Loucy (cell line): ENCODE results near the gene SLC15A3.
A peak's percentile ranks its signal among the peaks of the same experiment; 100 is the strongest.

Experiments
- H2AFZ ChIP-seq: fragments of 200-600 bp; sonication (generic); 2 replicates; pipeline ENCODE4 v1.6.0; 2016; ENCODE audit warnings: antibody characterized with exemption, mild to moderate bottlenecking, low read length, moderate library complexity
- H3F3A ChIP-seq: fragments of 200-600 bp; 2 replicates; pipeline ENCODE4 v1.6.0; 2016; ENCODE audit warnings: antibody characterized with exemption, low read depth, mild to moderate bottlenecking
- H3K27me3 ChIP-seq: fragments of 200-600 bp; sonication (generic); 2 replicates; pipeline ENCODE4 v1.6.1; 2014; ENCODE audit warnings: low read length, mild to moderate bottlenecking; ENCODE audit not compliant: insufficient read depth, poor library complexity, severe bottlenecking
- H3K36me3 ChIP-seq: fragments of 200-600 bp; sonication (generic); 2 replicates; pipeline ENCODE4 v1.6.1; 2016; ENCODE audit warnings: low read length; ENCODE audit not compliant: insufficient read depth
- H3K4me1 ChIP-seq: fragments of 200-600 bp; sonication (generic); 2 replicates; pipeline ENCODE4 v1.5.1; 2014; ENCODE audit warnings: low read length, mild to moderate bottlenecking; ENCODE audit not compliant: insufficient read depth, poor library complexity, severe bottlenecking
- H3K4me2 ChIP-seq: fragments of 200-600 bp; sonication (generic); 2 replicates; pipeline ENCODE4 v1.6.0; 2014; ENCODE audit warnings: antibody characterized with exemption, low read length, low read depth, mild to moderate bottlenecking; ENCODE audit not compliant: poor library complexity, severe bottlenecking
- H3K4me3 ChIP-seq: fragments of 200-600 bp; sonication (generic); 2 replicates; pipeline ENCODE4 v1.5.1; 2014; ENCODE audit warnings: low read length, mild to moderate bottlenecking, mixed read lengths; ENCODE audit not compliant: poor library complexity, severe bottlenecking
- H3K79me2 ChIP-seq: fragments of 200-600 bp; sonication (generic); 2 replicates; pipeline ENCODE4 v1.6.1; 2014; ENCODE audit warnings: low read length; ENCODE audit not compliant: insufficient read depth
- H3K9ac ChIP-seq: fragments of 200-600 bp; sonication (generic); 2 replicates; pipeline ENCODE4 v1.6.0; 2014; ENCODE audit warnings: mild to moderate bottlenecking, low read depth, low read length, moderate library complexity; ENCODE audit not compliant: poor library complexity, severe bottlenecking
- H3K9me2 ChIP-seq: fragments of 200-600 bp; sonication (generic); replicated peaks from 2 replicates; pipeline ENCODE4 v1.6.1; 2016; ENCODE audit warnings: low read depth, low read length, mixed read lengths
- H3K9me3 ChIP-seq: fragments of 200-600 bp; sonication (generic); 2 replicates; pipeline ENCODE4 v1.6.1; 2014; ENCODE audit warnings: mild to moderate bottlenecking, antibody characterized with exemption, low read length, low read depth; ENCODE audit not compliant: insufficient read depth
- H4K20me1 ChIP-seq: fragments of 200-600 bp; sonication (generic); 2 replicates; pipeline ENCODE4 v1.6.0; 2014; ENCODE audit warnings: antibody characterized with exemption, low read length, mild to moderate bottlenecking; ENCODE audit not compliant: insufficient read depth, poor library complexity, severe bottlenecking
- EZH2phosphoT487 ChIP-seq: fragments of 200-600 bp; IDR thresholded peaks from 2 replicates; pipeline ENCODE4 v1.6.1; 2018; ENCODE audit warnings: antibody characterized with exemption, mild to moderate bottlenecking, moderate library complexity, borderline replicate concordance
- TF ChIP-seq, protein P1 (sequence below): fragments of 200-600 bp; sonication (generic); conservative IDR thresholded peaks from 2 replicates; pipeline ENCODE4 v1.5.1; 2014; ENCODE audit warnings: mild to moderate bottlenecking, antibody characterized with exemption, low read length

SLC15A3 gene

DNA sequence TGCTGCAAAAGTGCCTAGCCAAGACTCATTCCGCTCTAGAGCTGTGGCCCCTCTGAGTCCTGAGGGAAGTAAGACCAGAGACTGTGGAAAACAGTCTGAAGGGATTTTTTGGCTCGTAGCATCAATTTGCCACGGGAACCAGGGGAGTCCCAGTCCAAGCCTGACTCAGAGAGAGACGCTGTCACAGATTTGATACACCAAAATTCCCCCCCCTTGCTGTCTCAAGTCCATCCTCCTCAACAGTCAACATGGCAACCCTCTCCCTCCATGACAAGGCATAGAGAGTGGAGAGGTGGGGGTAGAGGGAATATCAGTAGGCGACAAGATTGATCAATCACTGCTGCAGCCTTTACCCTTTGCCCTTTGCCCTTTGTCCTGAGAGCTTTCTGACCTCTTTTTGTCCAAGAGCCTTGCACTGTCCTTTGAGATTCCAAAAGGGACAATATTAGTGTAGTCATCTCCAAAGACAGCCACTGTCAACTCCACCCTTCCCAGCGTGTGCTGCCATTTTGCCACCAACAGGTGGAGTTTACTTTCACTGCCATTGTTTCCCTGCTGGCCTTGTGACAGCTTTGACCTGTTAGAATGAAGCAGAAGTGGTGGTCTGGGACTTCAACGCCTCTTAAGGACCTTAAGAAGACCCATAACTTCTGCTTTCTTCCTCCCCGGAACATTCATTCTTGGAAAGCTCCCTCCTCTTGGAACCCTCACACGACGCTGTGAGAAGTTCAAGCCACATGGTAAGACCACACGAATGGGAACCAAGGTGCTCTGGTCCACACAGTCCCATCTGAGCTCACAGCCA lies 7.3 kb downstream of the SLC15A3 start:
- Histone ChIP-seq H3K4me1 (no peaks in the 10 kb centered on the region), H3K9me3 (no peaks in the 10 kb centered on the region), H3K79me2 (no peaks in the 10 kb centered on the region), H3K4me3 (no peak overlapping the region), H3K27me3 (no peaks in the 10 kb centered on the region), H2AFZ (no peak overlapping the region), H3F3A (no peaks in the 10 kb centered on the region), H3K4me2 (no peak overlapping the region), H4K20me1 (no peaks in the 10 kb centered on the region), H3K36me3 (no peaks in the 10 kb centered on the region), H3K9ac (no peak overlapping the region), H3K9me2 (no peaks in the 10 kb centered on the region)
- TF ChIP-seq EZH2phosphoT487 = no peak
- TF ChIP-seq, protein P1, sequence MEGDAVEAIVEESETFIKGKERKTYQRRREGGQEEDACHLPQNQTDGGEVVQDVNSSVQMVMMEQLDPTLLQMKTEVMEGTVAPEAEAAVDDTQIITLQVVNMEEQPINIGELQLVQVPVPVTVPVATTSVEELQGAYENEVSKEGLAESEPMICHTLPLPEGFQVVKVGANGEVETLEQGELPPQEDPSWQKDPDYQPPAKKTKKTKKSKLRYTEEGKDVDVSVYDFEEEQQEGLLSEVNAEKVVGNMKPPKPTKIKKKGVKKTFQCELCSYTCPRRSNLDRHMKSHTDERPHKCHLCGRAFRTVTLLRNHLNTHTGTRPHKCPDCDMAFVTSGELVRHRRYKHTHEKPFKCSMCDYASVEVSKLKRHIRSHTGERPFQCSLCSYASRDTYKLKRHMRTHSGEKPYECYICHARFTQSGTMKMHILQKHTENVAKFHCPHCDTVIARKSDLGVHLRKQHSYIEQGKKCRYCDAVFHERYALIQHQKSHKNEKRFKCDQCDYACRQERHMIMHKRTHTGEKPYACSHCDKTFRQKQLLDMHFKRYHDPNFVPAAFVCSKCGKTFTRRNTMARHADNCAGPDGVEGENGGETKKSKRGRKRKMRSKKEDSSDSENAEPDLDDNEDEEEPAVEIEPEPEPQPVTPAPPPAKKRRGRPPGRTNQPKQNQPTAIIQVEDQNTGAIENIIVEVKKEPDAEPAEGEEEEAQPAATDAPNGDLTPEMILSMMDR = peak; percentile 51

GRCh38 chr11:60942970-60943565 lies 8.9 kb downstream of the SLC15A3 start:
- H3K4me3 ChIP-seq = no peak overlapping the region
- H4K20me1 ChIP-seq = no peaks in the 10 kb centered on the region
- H3F3A ChIP-seq = no peaks in the 10 kb centered on the region
- no peaks in the 10 kb centered on the region for H3K9me3 ChIP-seq
- H3K36me3 ChIP-seq = no peaks in the 10 kb centered on the region
- no peaks in the 10 kb centered on the region for H3K79me2 ChIP-seq
- H3K9ac ChIP-seq = no peak overlapping the region
- no peak overlapping the region for H3K4me2 ChIP-seq
- no peaks in the 10 kb centered on the region for H3K9me2 ChIP-seq
- no peaks in the 10 kb centered on the region for H3K4me1 ChIP-seq
- TF ChIP-seq EZH2phosphoT487 = no peak
- TF ChIP-seq, protein P1 = no peak
- no peaks in the 10 kb centered on the region for H3K27me3 ChIP-seq
- H2AFZ ChIP-seq = no peak overlapping the region

GRCh38 chr11:60942219-60942618 lies 9.8 kb downstream of the SLC15A3 start:
- no peaks in the 10 kb centered on the region for H3K27me3 ChIP-seq
- no peak overlapping the region for H3K4me3 ChIP-seq
- H3K36me3 ChIP-seq = no peaks in the 10 kb centered on the region
- H3K9me3 ChIP-seq = no peaks in the 10 kb centered on the region
- no peaks in the 10 kb centered on the region for H3K4me1 ChIP-seq
- no peaks in the 10 kb centered on the region for H3K79me2 ChIP-seq
- H3K9me2 ChIP-seq = no peaks in the 10 kb centered on the region
- no peaks in the 10 kb centered on the region for H4K20me1 ChIP-seq
- no peak overlapping the region for H3K9ac ChIP-seq
- no peak overlapping the region for H3K4me2 ChIP-seq
- no peak overlapping the region for H2AFZ ChIP-seq
- H3F3A ChIP-seq = no peaks in the 10 kb centered on the region
- TF ChIP-seq, protein P1 = no peak
- no peak for TF ChIP-seq EZH2phosphoT487
